HFFc6 (cell line): ENCODE measurements around the gene TH. TPM values are rescaled to one million over a fixed set of nuclear protein-coding genes. Genes with fewer than 3 reads are reported as not detected.

Experiments used
- DNase-seq: peaks from one replicate; pipeline ENCODE4 v3.0.0-alpha.2; 2018
- H3K27ac Mint-ChIP-seq: 2 replicates; pipeline ENCODE4 v1.8.0; 2020; ENCODE audit warnings: mild to moderate bottlenecking, mixed read lengths
- H3K27me3 Mint-ChIP-seq: 2 replicates; pipeline ENCODE4 v1.8.0; 2021; ENCODE audit warnings: mild to moderate bottlenecking, moderate library complexity, mixed read lengths; ENCODE audit not compliant: insufficient read depth
- H3K36me3 Mint-ChIP-seq: 2 replicates; pipeline ENCODE4 v1.8.0; 2021; ENCODE audit warnings: low read depth, mixed read lengths
- H3K4me1 Mint-ChIP-seq: 2 replicates; pipeline ENCODE4 v1.8.0; 2020; ENCODE audit warnings: low read depth, mixed read lengths
- H3K4me3 Mint-ChIP-seq: 2 replicates; pipeline ENCODE4 v1.8.0; 2020; ENCODE audit warnings: mild to moderate bottlenecking, moderate library complexity, mixed read lengths
- H3K9me3 Mint-ChIP-seq: 2 replicates; pipeline ENCODE4 v1.8.0; 2020; ENCODE audit warnings: mild to moderate bottlenecking, mixed read lengths
- total RNA-seq, 6 experiments: library from RNA; stranded (reverse); fragmentation: NEBNext Ultra II Directional; extraction: Animal tissue kit (Norgen Biotek cat#: 25700); gene quantifications; 2 replicates in 1 of 6; 3 replicates in 5 of 6; pipeline ENCODE4 v1.2.3, GENCODE V29; 2021
- TF ChIP-seq, protein P1 (sequence below): fragments of 200-600 bp; sonication (generic); IDR thresholded peaks from 2 replicates; pipeline ENCODE4 v1.5.0; 2021; ENCODE audit warnings: antibody characterized with exemption, mild to moderate bottlenecking

TH gene
- total RNA-seq, 6 experiments from 2014 or later, result not detected

DNA sequence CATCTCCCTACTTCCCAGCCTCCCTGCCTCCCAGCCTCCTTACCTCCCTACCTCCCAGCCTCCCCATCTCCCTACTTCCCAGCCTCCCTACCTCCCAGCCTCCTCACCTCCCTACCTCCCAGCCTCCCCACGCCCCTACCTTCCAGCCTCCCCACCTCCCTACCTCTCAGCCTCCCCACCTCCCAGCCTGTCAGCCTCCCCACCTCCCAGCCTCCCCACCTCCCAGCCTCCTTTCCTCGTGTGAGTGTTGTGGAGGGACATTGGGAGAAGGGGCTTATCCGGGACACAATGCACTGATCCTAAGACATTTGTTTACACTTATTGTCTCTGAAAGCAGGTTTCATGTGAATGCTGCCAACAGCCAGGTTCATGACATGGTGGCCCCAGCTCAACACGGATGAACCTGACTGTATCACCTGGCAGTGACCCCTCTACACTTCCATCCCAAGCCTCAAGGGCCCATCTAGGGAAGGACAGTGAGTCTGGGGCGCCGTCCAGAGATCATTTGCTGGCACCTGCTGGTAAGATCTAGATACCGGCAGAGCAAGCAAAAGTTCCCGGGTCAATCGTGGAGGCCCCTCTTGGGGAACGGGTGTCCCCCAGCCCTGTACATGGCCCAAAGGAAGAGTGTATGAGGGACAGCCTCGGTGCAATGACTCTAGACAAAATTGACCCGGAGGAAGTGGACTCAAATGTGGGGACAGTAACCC lies 34.5 kb upstream of the TH start:
- no peaks in the 10 kb centered on the region for H3K4me1 Mint-ChIP-seq

DNA sequence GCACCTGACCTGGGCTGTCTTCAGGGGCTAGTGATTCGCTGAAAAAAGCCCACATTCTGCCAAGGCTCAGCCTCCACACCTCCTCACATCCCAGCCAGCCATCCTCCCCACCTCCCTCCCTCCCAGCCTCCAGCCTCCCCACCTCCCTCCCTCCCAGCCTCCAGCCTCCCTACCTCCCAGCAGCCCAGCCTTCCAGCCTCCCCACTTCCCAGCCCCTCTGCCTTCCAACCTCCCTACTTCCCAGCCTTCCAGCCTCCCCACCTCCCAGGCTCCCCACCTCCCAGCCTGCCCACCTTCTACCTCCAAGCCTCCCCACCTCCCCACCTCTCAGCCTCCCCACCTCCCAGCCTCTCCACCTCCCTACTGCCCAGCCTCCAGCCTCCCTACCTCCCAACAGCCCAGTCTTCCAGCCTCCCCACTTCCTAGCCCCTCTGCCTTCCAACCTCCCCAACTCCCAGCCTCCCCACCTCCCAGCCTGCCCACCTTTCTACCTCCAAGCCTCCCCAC lies 33.7 kb upstream of the TH start:
- no peak overlapping the region for H3K27ac Mint-ChIP-seq
- DNase-seq, result no peak
- H3K4me1 Mint-ChIP-seq, result no peaks in the 10 kb centered on the region
- TF ChIP-seq, protein P1, sequence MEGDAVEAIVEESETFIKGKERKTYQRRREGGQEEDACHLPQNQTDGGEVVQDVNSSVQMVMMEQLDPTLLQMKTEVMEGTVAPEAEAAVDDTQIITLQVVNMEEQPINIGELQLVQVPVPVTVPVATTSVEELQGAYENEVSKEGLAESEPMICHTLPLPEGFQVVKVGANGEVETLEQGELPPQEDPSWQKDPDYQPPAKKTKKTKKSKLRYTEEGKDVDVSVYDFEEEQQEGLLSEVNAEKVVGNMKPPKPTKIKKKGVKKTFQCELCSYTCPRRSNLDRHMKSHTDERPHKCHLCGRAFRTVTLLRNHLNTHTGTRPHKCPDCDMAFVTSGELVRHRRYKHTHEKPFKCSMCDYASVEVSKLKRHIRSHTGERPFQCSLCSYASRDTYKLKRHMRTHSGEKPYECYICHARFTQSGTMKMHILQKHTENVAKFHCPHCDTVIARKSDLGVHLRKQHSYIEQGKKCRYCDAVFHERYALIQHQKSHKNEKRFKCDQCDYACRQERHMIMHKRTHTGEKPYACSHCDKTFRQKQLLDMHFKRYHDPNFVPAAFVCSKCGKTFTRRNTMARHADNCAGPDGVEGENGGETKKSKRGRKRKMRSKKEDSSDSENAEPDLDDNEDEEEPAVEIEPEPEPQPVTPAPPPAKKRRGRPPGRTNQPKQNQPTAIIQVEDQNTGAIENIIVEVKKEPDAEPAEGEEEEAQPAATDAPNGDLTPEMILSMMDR, result no peak
- H3K4me3 Mint-ChIP-seq, result no peak overlapping the region
- H3K36me3 Mint-ChIP-seq, result no peaks in the 10 kb centered on the region
- peaks cover 30% of the 10 kb centered on the region for H3K27me3 Mint-ChIP-seq
- no peaks in the 10 kb centered on the region; the same call in 1 of the 2 replicates for H3K9me3 Mint-ChIP-seq

More for the DNA sequence above, 34.5 kb upstream of the TH start:
- no peak for DNase-seq
- Mint-ChIP-seq H3K36me3 (no peaks in the 10 kb centered on the region), H3K9me3 (no peaks in the 10 kb centered on the region; the same call in 1 of the 2 replicates), H3K4me3 (no peak overlapping the region), H3K27ac (no peak overlapping the region), H3K27me3 (peaks cover 29% of the 10 kb centered on the region)
- TF ChIP-seq, protein P1, result no peak

DNA sequence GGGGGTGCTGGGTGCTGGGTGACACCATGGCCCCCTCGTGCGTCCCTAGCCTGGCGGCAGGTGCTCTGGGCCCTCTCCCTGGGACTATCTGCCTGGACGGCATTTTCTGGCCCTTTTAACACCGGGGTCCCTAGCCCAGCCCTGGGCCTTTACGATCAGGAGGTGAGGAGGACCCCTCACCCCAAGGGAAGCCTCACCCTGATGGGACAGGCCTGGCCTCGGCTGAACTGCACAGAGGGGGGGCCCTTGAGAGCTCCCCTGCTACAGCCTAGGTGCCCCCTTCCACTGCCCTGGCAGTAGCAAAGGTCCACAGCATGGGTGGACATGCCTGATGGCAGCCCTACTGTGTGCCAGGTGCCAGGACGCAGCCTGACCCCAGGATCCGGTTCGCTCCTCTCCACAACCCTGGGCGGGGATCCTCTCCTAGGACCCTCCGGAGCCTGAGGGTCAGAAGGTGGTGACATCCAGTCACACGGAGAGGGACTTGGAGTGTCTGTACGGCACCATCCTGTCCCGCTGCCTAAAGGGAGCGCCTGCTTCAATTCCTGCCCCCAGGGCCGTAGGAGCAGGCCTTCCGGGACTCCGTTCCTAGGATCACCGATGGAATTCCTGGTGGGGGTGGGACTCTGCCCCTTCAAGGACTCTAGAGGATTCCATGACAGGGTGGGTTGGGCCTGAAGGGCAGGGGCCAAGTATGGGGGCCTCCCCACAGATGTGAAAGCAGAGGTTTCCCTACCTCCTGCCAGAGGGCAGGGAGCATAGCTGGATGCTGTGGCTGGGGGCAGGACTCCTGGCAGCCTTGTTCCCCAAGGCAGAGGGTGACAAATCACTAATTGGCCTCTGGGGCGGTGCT lies 33.0 kb upstream of the TH start:
- TF ChIP-seq, protein P1, result no peak
- H3K27ac Mint-ChIP-seq, result no peak overlapping the region
- H3K4me3 Mint-ChIP-seq, result no peak overlapping the region
- DNase-seq, result no peak
- H3K36me3 Mint-ChIP-seq, result no peaks in the 10 kb centered on the region
- no peaks in the 10 kb centered on the region; the same call in 1 of the 2 replicates for H3K9me3 Mint-ChIP-seq
- H3K27me3 Mint-ChIP-seq, result peaks cover 30% of the 10 kb centered on the region
- H3K4me1 Mint-ChIP-seq, result no peaks in the 10 kb centered on the region

DNA sequence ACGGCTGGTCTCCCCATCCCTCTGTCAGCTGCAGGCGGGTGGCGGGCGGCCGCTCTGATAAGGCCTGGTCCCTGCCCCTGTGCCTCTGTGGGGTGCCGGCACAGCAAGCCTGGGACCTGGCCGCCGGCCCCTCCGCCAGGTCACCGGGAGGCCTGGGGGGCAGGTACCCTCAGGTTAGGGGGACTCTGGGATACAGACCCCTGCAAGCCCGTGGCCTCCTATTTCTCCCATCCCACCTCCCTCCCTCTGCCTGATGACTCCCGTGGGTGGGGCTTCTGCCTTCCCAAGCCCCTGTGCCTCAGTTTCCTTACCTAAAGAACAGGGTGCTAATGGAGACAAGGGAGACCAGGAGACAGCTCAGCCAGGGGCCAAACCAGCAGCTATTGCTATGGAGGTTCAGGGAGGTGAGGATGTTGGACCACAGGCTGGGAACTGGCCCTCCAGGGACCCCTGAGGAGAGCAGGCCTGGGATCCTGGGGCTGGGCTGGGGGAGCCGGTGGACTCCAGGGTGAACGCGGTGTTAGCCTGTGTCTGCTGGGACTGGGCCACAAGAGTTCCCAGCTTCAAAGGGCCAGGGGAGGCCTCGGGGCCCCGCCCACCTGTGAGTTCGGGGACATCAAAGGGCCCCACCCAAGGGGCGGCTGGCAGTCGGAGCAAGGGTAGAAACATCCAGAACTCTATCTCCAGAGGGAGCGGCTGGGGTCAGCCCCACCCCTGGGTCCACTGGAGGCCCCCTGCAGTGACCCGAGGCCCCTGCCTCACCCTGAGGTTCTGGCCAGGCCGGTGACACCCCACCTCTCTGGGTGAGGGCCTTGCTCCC lies 32.0 kb upstream of the TH start:
- Mint-ChIP-seq H3K27ac (no peak overlapping the region), H3K36me3 (no peaks in the 10 kb centered on the region), H3K4me1 (no peaks in the 10 kb centered on the region), H3K4me3 (no peak overlapping the region), H3K27me3 (peaks cover 24% of the 10 kb centered on the region), H3K9me3 (no peaks in the 10 kb centered on the region; the same call in 1 of the 2 replicates)
- TF ChIP-seq, protein P1, result no peak
- DNase-seq, result no peak

DNA sequence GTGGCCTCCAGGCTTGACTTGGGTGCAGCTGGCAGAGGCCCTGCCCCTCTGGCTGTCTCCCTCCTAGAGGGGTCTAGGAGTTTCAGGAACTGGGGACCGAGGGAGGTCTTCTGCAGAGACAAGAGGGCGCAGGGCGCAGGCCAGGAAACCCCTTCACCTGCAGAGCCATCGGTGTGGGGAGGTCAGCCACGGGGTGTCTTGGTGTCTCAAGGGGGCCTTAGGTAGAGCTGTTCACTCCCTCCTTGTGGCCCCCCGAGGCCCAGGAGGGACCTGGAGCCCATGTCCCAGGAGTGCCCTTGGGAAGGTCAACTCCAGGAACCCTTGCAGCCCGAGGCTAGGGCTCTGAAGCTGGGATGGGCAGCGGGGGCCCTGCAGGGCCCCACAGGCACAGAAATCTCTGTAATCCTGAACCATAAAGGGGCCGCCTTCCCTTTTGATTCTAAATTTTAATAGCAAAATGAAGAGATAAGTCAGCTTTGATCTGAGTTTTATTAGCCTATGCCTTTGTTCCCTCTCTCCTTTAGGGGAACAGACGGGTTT lies 31.4 kb upstream of the TH start:
- H3K9me3 Mint-ChIP-seq, result no peaks in the 10 kb centered on the region; the same call in 1 of the 2 replicates
- H3K27ac Mint-ChIP-seq, result no peak overlapping the region
- TF ChIP-seq, protein P1, result no peak
- no peaks in the 10 kb centered on the region for H3K4me1 Mint-ChIP-seq
- H3K36me3 Mint-ChIP-seq, result no peaks in the 10 kb centered on the region
- no peak overlapping the region for H3K4me3 Mint-ChIP-seq
- H3K27me3 Mint-ChIP-seq, result peaks cover 18% of the 10 kb centered on the region
- DNase-seq, result no peak
